LNCaP clone FGC (cell line): ENCODE measurements around the gene NQO2.
"Not testable (repeated sequence)": the region's sequence is repeated elsewhere in the genome, so short reads cannot be mapped to it uniquely, and the experiment has no call there.

ENCODE experiments used
- DNase-seq: peaks from one replicate; pipeline ENCODE4 v3.0.0-alpha.2; 2011; ENCODE audit warnings: low read depth
- H3K4me3 ChIP-seq: 2 replicates; pipeline ENCODE4 v1.5.1; 2011; ENCODE audit warnings: mild to moderate bottlenecking, low read depth, low read length, control low read depth
- TF ChIP-seq, protein P1 (sequence below): IDR thresholded peaks from 2 replicates; pipeline ENCODE4 v1.5.1; 2012; ENCODE audit warnings: mild to moderate bottlenecking; ENCODE audit not compliant: control insufficient read depth, insufficient read depth; ENCODE audit errors: extremely low read depth

The NQO2 gene

DNA sequence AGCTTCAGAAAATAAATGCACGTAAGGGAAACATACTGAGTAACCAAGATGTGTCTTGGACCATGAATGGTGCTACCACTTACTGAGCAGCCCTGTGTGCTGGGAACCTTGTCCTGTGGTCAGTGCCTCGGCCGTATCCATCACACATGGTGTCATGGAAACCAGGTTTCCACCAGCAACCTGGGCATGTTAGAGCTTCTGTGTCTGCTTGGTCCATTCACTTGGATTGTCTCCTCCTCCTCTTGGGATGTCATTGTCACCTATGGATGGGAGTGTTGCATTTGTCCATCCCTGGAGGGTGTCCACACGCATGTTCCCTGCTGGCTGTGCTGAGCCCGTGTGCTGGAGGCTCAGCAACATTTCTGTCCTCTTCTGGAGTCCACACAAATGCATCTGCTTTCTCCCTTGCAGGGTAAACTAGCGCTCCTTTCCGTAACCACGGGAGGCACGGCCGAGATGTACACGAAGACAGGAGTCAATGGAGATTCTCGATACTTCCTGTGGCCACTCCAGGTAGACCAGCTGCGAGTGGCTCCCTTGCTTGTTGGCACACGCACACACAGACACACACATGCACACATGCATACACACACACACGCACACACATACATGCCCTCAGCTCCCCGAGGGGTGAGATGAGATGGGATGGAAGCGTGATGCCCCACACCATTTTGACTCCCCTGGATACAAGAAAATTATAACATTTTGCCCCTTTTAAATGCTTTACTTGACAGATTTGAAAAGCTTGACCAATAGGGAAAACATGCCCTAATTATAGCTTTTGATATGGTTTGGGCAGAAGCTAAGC is 17.0 kb downstream of the NQO2 start:
- no peak overlapping the region for H3K4me3 ChIP-seq
- TF ChIP-seq, protein P1, sequence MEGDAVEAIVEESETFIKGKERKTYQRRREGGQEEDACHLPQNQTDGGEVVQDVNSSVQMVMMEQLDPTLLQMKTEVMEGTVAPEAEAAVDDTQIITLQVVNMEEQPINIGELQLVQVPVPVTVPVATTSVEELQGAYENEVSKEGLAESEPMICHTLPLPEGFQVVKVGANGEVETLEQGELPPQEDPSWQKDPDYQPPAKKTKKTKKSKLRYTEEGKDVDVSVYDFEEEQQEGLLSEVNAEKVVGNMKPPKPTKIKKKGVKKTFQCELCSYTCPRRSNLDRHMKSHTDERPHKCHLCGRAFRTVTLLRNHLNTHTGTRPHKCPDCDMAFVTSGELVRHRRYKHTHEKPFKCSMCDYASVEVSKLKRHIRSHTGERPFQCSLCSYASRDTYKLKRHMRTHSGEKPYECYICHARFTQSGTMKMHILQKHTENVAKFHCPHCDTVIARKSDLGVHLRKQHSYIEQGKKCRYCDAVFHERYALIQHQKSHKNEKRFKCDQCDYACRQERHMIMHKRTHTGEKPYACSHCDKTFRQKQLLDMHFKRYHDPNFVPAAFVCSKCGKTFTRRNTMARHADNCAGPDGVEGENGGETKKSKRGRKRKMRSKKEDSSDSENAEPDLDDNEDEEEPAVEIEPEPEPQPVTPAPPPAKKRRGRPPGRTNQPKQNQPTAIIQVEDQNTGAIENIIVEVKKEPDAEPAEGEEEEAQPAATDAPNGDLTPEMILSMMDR = no peak
- DNase-seq = no peak

DNA sequence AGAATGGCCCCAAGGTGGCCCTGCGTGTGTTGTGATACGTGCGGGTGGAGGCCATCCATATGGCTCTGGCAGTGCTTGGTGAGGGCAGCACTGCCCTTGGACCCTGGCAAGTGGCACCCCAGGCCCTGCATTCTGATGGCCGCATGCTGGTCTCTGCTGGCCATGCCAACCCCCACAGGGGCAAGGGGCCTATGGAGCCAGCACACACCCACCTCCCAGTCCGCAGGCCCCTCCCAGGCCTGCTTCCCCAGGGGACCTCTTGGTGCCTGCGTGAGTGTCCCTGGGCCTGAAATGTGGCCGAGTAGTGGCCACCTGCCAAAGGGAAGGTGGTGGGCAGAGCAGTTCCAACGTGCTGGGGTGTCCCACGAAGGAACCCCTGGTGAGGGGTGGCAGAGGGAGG is 17.6 kb downstream of the NQO2 start:
- no peak overlapping the region for H3K4me3 ChIP-seq
- TF ChIP-seq, protein P1 = no peak
- DNase-seq = no peak

DNA sequence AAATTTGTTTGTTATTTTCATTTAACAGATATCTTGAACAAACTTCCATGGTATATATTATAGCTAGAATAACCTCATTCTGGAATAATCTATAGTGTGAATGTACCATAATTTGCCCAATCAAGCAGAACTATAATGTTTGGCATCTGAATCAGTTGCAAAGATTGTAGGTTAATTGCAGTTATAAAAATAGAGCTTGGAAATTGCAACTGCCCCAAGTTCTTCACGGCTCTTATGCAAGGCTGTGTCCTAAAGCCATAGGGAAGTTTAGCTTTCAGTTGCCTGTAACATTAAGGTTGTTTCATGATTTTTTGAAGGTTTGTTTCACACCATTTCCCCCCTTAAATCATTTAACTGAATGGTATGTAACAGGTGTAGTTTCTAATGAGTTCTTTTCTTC is 19.4 kb downstream of the NQO2 start:
- TF ChIP-seq, protein P1 = no peak
- no peak overlapping the region for H3K4me3 ChIP-seq
- DNase-seq = no peak

DNA sequence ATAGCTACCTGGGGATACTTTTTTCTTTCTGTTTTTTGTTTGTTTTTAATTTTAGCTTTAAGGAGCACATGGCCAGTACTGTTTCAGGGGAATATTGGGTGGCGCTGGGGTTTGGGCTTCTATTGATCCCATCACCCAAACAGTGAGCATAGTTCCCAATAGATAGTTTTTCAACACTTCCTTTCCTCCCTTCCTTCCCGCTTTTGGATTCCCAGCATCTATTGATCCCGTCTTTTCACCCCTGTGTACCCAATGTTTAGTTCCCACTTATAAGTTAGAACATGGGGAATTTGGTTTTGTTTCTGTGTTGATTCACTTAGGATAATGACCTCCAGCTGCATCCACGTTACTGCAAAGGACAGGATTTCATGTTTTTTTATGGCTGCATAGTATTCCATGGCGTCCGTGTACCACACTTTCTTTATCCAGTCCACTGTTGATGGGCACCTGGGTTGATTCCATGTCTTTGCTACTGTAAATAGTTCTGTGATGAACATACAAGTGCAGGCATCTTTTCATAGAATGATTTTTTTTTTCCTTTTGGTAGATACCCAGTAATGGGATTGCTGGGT is 20.1 kb downstream of the NQO2 start:
- no peak for DNase-seq
- TF ChIP-seq, protein P1 = no peak
- H3K4me3 ChIP-seq = no peak overlapping the region

DNA sequence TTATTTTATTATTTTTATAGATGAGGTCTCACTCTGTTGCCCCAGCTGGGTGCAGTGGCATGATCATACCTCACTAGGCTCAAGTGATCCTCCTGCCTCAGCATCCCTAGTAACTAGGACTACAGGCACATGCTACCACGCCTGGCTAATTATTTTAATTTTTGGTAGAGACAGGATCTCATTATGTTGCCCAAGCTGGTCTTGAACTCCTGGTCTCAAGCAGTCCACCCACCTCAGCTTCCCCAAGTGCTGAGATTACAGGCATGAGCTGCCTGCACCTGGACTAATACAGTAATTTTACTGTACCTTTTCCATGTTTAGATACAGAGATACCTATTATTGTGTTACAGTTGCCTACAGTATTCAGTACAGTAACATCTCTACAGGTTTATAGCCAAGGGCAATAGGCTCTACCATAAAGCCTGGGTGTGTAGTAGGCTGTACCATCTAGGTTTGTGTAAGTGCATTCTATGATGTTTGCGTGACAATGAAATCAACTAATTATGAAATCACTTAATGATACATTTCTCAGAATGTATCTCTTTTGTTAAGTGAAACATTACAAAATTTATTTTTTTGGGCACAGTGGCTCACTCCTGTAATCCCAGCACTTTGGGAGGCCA is 21.4 kb downstream of the NQO2 start:
- not testable (repeated sequence) for H3K4me3 ChIP-seq, DNase-seq

DNA sequence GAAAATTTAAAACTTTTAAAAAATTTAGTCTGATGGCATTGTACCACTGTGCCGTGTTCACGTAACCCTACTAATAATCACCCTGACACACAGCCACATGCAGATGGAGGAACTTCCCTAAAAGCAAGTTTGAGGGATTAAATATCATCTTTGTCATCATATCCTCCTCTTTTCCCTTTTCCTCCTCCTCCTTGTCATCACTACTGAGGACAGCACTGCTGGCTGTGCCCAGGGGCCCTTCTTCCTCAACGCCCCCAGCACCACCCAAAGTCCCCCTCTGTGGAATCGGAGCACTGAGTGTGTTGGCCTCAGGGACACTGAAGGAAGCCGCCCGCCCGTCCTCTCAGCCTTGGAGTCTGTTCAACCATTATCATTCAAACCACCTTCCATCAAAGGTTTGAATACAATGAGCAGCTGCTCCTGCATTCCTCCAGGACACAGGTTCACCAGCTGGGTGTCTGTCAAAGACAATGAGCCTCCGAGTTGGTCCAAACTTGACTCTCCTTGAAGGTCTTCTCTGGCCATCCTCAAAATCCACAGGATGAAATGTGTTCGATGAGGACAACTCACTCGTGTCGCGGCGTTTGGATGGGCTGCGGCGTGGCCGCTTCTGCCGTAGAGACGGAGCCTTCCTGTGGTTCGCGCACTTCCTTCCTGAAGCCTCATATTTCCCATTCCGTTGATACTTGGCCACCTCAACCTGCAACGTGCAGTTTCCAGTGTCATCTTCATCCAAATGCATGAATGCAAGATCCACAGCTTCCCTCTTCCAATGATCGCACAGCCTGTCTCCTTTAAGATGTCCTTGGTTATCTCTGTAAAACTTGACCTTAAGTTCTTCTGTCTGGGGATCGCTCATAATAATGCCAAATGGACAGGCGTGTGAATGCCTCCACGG is 23.3 kb downstream of the NQO2 start:
- TF ChIP-seq, protein P1 = no peak
- no peak overlapping the region for H3K4me3 ChIP-seq
- no peak for DNase-seq
